ENCODE results near the gene SMCO4. TPM values are rescaled to one million over a fixed set of nuclear protein-coding genes. Genes with fewer than 3 reads are reported as not detected.

Gene SMCO4
- total RNA-seq, 2 donors from 2014 or later, result 9.7 to 80.1 TPM

GRCh38 chr11:93491973-93492372, 51.2 kb downstream of the SMCO4 start:
- DNase-seq (ENCODE audit: low spot score), result no peak
- TF ChIP-seq CTCF (IDR thresholded peaks at IDR 0.05), result no peak
- H3K9me3 ChIP-seq, result no peaks in the 10 kb centered on the region

DNA sequence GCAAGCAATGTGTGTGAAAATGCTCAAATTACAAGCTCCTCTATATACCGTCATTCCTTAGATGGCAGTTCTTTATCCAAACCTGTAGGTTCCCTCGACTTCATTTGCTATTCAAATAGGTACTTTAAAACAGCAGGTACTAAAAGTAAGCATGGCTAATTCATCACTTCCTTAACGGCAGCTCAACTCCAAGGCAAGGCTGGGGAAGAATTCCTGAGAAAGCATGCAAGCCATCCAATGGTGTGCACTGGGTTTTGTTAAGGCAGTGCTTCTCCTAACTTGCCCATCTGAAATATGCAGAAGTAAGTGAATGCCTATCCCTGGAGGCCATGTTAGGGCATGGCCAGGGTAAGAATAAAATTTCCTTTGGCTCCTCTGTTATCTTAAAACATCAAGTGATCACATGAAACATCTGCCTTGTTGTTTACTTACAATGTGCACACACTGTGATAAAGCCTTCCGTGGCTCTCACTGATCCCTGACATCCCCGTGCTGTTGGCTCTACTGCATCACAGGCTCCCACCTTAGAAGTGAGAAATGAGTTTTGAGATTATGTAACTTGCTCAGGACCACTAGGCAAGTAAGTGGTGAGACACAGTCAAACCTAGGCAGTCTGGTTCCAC, 52.1 kb downstream of the SMCO4 start:
- TF ChIP-seq CTCF (IDR thresholded peaks at IDR 0.05), result no peak
- ATAC-seq (ENCODE audit: insufficient number of reproducible peaks, low FRiP score, low read depth), result no peak
- Histone ChIP-seq H3K4me1 (ENCODE audit: control insufficient read depth in 1 of 2, low read depth in 2 of 2) (no peaks in the 10 kb centered on the region), H3K27me3 (replicated peaks; ENCODE audit: insufficient read depth) (no peaks in the 10 kb centered on the region), H3K4me3 (no peak overlapping the region), H3K27ac (no peak overlapping the region), H3K9me3 (no peaks in the 10 kb centered on the region), H3K36me3 (no peaks in the 10 kb centered on the region)
- DNase-seq (ENCODE audit: low spot score), result no peak

More at GRCh38 chr11:93491973-93492372, 51.2 kb downstream of the SMCO4 start:
- Histone ChIP-seq H3K36me3 (no peaks in the 10 kb centered on the region), H3K4me1 (ENCODE audit: control insufficient read depth in 1 of 2, low read depth in 2 of 2) (no peaks in the 10 kb centered on the region), H3K4me3 (no peak overlapping the region), H3K27me3 (replicated peaks; ENCODE audit: insufficient read depth) (no peaks in the 10 kb centered on the region), H3K27ac (no peak overlapping the region)
- ATAC-seq (ENCODE audit: insufficient number of reproducible peaks, low FRiP score, low read depth), result no peak

- ATAC-seq (ENCODE audit: insufficient number of reproducible peaks, low FRiP score, low read depth) (no peak), DNase-seq (ENCODE audit: low spot score) (no peak)
- no peaks in the 10 kb centered on the region for H3K36me3 ChIP-seq
- no peak for TF ChIP-seq CTCF (IDR thresholded peaks at IDR 0.05)
- no peak overlapping the region for H3K27ac ChIP-seq
- H3K27me3 ChIP-seq (replicated peaks; ENCODE audit: insufficient read depth), result no peaks in the 10 kb centered on the region
- no peak overlapping the region for H3K4me3 ChIP-seq
- H3K4me1 ChIP-seq (ENCODE audit: control insufficient read depth in 1 of 2, low read depth in 2 of 2), result peaks cover 3 to 6% of the 10 kb centered on the region in 2 donors
- H3K9me3 ChIP-seq, result no peaks in the 10 kb centered on the region
Observed at GRCh38 chr11:93489841-93490240, 53.4 kb downstream of the SMCO4 start.

DNA sequence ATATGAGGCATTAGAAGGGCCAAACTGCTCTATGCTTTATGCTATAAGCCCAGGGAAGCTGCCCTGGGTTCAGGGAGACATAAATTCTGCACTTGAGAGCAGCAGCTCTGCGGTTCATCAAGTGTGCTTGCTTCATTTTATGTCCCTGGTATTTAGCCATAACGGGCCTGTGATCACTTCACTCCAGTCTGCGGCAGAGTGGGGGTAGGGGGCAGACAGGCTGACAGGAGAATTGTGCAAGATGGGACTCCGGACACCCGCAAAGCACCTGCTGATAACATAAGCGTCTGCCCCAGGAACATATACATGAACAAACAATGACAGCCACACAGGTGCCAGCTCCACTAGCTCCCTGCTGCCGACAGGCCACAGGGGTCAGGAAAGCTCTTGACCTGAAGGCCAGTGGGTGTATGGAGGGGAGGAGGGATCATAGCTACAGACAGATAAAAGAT, 56.1 kb downstream of the SMCO4 start:
- H3K4me3 ChIP-seq, result no peak overlapping the region
- H3K27ac ChIP-seq, result no peak overlapping the region
- DNase-seq (ENCODE audit: low spot score) (no peak), ATAC-seq (ENCODE audit: insufficient number of reproducible peaks, low FRiP score, low read depth) (no peak)
- no peaks in the 10 kb centered on the region for H3K9me3 ChIP-seq
- H3K27me3 ChIP-seq (replicated peaks; ENCODE audit: insufficient read depth), result no peaks in the 10 kb centered on the region
- no peak for TF ChIP-seq CTCF (IDR thresholded peaks at IDR 0.05)
- H3K4me1 ChIP-seq (ENCODE audit: control insufficient read depth in 1 of 2, low read depth in 2 of 2), result peaks cover 3 to 6% of the 10 kb centered on the region in 2 donors
- H3K36me3 ChIP-seq, result no peaks in the 10 kb centered on the region

GRCh38 chr11:93485983-93486382, 57.2 kb downstream of the SMCO4 start:
- TF ChIP-seq CTCF (IDR thresholded peaks at IDR 0.05), result no peak
- ATAC-seq (ENCODE audit: insufficient number of reproducible peaks, low FRiP score, low read depth), result no peak

More at GRCh38 chr11:93485983-93486382, 57.2 kb downstream of the SMCO4 start:
- DNase-seq (ENCODE audit: low spot score), result no peak
- Histone ChIP-seq H3K27ac (no peak overlapping the region), H3K4me1 (ENCODE audit: control insufficient read depth in 1 of 2, low read depth in 2 of 2) (peaks cover 3 to 6% of the 10 kb centered on the region in 2 donors), H3K4me3 (no peak overlapping the region), H3K9me3 (no peaks in the 10 kb centered on the region), H3K27me3 (replicated peaks; ENCODE audit: insufficient read depth) (no peaks in the 10 kb centered on the region), H3K36me3 (no peaks in the 10 kb centered on the region)

All from thoracic aorta (tissue), 2 donors.